NCI-H1105 treated with DMSO at 0.1 percent for 48 hours (cell line): ENCODE data around the gene PRPF31.
"Not testable (repeated sequence)": the region's sequence is repeated elsewhere in the genome, so short reads cannot be mapped to it uniquely, and the experiment has no call there.

Experiments
- DNase-seq: peaks from one replicate; lab custom pipeline; 2025; lab: John Stamatoyannopoulos, UW

The PRPF31 gene, protein sequence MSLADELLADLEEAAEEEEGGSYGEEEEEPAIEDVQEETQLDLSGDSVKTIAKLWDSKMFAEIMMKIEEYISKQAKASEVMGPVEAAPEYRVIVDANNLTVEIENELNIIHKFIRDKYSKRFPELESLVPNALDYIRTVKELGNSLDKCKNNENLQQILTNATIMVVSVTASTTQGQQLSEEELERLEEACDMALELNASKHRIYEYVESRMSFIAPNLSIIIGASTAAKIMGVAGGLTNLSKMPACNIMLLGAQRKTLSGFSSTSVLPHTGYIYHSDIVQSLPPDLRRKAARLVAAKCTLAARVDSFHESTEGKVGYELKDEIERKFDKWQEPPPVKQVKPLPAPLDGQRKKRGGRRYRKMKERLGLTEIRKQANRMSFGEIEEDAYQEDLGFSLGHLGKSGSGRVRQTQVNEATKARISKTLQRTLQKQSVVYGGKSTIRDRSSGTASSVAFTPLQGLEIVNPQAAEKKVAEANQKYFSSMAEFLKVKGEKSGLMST

DNA sequence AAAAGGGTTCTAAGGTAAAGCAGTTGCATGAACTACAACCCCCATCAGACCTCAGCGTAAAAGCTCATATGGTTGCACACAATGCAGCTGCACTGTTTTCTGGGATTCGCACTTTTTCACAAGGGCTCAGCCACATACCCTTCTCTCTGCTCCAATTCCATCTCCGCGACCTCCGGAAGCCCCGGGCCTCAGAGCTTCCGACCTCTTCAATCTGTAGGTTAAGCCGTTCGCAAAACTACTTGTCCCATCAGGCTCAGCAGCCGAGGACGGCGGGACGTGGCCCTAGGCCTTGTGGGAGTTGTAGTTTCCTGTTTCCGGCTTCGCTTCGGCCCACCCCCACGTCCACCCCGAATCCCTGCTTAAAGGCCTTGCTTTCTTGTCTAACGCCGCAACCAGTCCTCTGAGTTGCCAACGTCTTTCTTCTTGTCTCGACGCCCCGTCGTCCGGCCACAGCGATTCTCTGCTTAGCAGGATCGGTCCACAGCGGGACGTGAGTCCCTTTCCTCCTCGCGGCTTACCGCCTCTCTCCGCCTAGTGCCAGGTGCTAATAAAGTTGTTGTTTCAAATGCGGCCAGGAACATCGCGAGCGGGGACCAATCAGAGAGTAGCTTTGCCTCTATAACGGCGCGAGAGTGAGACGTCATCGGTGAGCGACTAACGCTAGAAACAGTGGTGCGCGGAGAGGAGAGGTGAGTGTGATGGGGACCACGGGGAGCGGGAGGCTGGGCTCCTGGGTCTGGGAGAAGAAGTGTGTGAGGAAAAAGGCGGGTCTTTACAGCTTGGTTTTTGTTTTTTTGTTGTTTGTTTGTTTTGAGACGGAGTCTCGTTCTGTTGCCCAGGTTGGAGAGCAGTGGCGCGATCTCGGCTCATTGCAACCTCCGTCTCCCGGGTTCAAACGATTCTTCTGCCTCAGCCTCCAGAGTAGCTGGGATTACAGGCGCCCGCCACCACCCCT is at the start of gene PRPF31, which contains the start of gene TFPT:
Gene PRPF31 (plus strand): TSS at position 646 of the 955 bp plus-strand sequence. CDS start 2,525 bp downstream, outside the sequence.
Gene TFPT (minus strand): TSS at position 549 of the 955 bp plus-strand sequence. CDS start 388 bp downstream, at position 161.
- peak; percentile 98 for DNase-seq

DNA sequence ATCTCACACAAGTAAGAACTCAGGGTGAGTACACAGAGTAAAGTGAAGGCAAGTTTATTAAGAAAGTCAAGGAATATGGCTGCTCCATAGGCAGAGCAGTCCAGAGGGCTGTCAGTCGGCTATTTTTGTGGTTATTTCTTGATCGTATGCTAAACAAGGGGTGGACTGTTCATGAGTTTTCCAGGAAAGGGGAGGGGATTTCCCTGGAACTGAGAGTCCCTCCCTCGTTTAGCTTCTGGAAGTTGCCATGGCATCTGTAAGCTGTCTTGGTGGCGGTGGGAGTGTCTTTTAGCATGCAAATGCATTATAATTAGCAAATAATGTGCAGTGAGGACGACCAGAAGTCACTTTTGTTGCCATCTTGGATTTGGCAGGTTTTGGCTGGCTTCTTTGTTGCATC is 46.1 kb upstream of the PRPF31 start:
- DNase-seq: no peak

DNA sequence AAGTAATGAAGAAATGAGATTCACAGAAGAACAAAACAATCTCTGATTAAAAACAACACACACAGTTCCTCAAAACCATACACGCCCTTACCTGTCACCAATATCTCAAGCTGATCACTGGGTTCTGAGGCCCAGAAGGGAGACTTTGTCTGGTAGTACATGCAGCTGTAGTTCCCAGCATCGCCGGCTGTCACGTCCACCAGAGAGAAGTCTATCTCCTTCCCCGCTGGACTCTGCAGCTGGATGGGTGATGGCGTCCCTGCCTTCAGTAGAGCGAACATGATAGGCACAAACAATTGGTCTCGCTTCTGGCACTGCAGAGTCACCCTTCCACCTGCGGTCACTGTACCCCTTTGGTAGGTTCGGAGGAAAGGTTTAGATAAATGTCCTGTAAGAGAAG is 41.7 kb upstream of the PRPF31 start:
- DNase-seq: no peak

DNA sequence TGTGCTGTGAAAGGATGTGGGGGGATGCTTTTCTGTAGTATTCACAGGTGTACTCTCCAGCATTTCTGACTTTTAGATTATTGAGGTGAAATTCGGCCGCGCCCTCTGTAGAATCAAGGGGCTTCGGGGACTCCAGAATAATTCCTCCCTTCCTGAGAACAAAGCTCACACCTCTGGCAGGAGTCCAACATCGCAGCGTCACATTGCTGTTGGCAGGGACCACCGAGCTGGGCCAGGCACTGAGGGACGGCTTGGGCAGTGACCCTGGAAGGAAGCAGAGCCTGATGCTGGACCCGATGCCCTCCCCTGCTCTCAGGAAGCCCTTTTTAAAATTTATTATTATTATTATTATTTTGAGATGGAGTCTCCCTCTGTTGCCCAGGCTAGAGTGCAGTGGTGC is 40.7 kb upstream of the PRPF31 start:
- DNase-seq: no peak

DNA sequence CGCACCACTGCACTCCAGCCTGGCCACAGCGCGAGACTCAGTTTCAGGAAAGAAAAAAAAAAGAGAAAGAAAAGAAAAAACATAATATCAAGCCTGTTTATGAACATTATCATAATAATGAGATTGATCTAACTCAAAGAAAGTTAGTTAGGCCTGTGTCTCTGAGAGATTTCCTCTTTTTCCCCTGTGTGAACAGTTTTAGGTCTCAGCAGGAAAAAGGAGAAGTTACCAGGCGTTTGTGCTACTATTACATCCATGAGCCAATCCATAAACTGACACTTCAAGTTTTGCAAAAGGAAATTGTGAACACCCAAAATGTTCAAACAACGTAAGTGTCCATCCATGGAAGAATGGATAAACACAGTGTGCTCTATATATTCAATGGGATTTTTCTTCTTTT is 38.2 kb upstream of the PRPF31 start:
- no peak for DNase-seq

DNA sequence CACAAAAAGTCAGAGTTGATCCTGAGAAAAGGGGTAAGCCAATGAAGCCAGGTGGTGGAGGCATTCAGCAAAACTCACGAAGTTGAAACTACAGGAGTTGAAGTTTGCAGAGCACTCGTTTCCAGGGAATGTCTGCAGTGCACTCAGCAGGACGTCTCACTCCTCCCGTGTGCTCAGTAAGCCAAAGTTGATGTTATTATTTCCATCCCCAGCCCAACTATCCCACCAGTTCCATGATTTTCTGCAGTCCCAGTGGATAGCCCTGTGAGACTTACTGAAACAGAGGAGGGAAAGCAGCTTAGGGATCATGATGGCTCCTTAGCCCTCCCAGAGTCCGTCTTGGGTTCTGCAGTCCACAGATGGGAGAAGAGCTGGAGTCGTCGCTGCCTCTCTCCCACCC is 34.5 kb upstream of the PRPF31 start, which contains the start of gene TARM1:
Gene TARM1 (minus strand): TSS at position 334 of the 400 bp plus-strand sequence. CDS start 25 bp downstream, at position 309.
- no peak for DNase-seq

DNA sequence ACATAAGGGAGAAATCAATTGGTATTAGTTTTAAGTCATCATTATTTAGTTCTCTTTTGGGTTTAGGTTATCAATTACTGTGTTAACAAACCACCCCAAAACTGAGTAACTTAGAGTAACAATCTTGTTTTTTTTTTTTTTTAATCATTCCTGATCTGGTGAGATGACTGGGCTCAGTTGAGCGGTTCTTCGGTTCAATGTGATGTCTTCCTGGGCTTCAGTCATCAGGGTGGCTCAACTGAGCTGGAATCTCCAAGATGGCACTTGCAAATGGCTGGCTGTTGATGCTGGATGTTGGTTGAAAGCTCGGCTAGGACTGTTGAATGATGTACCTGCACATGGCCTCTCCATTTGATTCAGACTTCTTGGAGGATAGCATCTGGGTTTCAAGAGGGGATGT is 31.1 kb upstream of the PRPF31 start:
- no peak for DNase-seq

DNA sequence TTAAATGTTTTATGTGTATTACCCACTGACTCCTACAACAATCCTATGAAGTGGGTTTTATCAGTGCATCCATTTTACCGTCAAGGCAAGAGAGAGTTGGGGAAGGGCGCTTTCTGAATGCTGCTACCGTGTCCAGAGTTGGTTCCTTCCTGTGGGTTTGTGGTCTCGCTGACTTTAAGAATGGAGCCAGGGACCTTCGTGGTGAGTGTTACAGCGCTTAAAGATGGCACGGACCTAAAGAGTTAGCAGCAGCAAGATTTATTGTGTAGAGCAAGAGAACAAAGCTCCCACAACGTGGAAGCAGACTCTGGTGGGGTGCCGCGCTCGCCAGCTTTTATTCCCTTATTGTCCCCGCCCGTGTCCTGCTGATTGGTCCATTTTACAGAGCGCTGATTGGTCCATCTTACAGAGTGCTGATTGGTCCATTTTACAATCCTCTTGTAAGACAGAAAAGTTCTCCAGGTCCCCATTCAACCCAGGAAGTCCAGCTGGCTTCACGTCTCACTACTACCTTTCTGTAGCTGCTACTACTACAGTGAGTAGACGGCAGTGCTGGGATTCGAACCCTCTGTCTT is 21.0 kb upstream of the PRPF31 start:
- DNase-seq: no peak

DNA sequence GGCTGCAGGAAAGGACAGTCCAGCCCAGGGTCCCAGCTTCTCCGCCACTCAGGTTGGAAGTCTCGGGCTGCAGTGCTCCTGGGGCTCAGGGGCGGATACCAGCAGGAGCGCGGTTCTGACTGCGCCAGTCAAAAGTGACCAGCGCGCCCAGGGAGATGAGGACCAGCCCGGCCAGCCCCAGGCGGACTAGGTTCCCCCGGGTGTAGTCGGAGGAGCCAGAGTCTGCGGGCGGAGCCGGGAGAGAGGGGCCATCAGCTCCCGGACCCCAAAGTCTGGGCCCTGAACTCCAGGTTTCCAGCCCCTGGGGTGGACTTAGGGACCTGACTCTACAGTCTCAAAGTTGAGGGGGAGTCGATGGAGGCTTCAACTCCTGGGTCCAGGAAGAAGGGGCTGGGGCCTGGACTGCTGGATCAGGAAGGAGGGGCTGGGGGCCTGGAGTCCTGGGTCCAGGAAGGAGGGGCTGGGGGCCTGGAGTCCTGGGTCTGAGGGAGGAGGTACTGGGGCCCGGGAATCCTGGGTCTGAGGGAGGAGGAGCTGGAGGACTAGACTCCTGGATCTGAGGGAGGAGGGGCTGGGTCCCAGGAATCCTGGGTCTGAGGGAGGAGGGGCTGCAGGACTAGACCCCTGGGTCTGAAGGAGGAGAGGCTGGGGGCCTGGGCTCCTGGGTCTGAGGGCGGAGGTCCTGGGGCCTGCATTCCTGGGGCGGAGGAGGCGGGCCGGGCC is 20.3 kb upstream of the PRPF31 start:
- no peak for DNase-seq

DNA sequence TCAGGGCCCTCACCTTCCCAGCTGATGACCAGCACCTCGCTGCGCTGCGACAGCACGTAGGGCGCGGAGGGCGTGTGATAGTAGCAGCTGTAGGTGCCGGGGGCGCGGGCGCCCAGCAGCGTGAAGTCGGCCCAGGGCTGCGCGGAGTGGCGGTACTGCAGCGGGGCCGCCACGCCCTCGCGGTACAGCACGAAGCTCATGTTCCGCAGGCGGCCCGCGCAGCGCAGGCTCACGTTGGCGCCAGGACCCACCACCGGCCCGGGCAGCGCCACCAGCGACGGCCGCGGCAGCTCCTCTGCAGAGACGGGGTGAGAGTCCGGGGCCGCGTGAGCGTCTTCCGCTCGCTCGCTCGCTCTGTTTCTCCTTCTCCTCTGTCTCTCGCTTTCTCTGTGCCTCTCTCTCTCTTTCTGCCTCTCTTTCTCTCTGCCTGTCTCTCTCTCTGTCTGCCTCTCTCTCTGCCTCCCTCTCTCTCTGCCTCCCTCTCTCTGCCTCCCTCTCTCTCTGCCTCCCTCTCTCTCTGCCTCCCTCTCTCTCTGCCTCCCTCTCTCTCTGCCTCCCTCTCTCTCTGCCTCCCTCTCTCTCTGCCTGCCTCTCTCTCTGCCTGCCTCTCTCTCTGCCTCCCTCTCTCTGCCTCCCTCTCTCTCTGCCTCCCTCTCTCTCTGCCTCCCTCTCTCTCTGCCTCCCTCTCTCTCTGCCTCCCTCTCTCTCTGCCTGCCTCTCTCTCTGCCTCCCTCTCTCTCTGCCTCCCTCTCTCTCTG is 19.5 kb upstream of the PRPF31 start:
- DNase-seq: peak; percentile 25

DNA sequence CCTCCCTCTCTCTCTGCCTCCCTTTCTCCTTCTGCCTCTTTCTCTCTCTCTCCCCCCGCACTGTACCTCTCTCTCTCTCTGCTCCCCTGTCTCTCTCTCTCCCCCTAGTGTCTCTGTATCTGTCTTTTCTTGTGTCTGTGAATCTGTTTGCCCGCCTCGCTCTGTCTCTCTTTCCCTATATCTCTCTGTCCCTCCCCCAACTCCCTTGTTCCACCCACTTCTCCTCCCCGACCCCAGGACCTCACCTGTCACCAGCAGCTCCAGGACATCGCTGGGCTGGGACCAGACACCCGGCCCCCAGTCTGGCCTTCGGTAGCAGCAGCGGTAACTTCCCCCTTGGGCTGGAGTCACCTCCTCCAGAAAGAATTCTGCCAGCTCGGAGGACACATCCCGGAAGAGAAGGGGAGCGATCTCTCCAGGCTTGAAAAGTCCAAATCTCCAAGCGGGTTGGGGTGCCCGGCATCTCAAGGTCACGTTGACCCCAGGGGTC is 18.9 kb upstream of the PRPF31 start:
- no peak for DNase-seq

DNA sequence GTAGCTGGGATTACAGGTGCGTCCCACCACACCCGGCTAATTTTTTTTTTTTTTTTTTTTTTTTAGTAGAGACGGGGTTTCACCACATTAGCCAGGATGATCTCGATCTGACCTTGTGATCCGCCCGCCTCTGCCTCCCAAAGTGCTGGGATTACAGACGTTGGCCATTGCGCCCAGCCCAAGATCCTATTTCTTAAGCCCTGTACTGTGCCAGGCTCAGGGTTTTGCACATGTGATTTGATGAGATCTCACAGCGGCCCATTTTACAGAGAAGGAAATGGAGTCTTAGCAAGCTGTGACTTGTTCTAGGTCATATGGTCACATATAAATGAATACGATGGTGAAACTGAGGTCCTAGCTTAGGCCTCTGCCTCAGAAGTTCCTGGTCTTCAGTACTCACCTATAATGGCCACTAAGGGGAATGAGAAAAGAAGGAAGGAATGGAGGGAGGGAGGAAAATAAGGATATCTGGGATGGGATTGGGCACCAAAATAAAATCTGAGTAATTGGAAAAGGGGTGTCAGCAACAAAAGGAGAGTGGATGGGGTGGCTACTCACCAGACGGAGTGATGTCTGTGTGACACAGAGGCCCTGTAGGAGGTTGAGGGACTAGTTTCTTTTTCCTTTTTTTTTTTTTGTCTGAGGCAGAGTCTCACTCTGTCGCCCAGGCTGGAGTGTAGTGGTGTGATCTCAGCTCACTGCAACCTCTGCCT is 16.2 kb upstream of the PRPF31 start:
- no peak for DNase-seq

DNA sequence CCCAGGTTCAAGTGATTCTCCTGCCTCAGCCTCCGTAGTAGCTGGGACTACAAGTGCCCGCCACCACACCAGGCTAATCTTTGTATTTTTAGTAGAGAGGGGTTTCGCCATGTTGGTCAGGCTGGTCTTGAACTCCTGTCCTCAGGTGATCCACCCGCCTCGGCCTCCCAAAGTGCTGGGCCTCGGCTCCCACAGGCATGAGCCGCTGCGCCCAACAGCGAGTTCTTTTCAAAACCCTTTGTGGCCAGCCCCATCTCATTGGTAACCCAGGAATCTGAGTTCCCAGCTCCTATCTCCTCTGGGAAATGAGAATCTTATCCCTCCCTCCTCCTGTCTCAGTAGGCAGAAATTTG is 15.7 kb upstream of the PRPF31 start:
- DNase-seq: not testable (repeated sequence)

DNA sequence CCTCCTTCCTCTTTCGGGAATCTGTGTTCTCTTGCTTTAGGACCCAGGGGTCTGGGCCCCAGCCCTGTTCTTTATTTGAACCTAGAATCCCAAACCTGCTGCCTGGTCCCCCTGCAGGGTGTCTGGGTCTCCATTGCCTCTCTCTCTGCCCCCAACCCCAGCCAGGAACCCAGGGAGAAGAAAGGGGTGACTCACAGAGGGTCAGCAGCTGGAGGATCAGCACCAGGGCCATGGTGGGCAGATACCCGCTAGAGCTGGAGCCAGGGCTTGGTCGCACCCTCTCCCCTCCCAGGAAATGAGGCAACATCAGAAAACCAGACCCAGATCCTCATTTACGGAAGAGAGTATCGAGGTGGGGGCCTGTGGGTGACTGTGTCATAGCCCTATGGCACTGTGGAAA is 15.0 kb upstream of the PRPF31 start, which contains the start of gene OSCAR:
Gene OSCAR (minus strand): TSS at position 243 of the 400 bp plus-strand sequence. CDS start 11 bp downstream, at position 232.
- DNase-seq: no peak

DNA sequence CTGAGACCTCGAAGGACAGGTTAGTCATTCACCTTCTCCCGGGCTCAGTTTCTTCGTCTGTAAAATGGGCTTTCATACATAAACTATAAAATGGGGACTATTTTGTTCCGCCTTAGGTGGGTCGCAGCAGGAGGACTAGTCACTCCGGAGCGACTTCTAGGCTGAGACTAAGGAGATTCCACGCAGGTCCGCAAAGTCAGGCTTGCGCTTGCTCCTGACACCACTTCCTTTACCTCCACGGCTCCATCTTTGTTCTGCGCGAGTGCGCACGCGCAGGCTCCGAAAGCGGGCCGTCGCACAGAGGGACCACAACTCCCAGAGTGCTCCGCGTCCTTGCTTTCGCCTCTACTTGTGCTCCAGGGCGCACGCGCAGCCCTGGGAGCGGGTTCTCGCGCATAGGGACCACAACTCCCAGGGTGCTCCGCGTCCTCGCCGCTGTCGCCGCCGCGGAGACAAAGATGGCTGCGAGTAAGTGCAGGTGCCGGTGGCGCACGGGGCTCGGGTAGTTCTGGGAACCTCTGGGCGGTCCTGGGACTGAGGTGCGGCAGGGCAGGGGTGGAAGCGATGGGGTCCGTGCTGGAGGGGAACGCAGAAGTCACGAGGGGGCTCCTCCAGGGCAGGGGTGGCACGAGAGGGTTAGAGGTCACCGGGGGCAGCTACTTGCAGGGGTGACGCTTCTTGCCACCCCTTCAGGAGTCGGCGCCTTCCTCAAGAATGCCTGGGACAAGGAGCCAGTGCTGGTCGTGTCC is 13.0 kb upstream of the PRPF31 start, which contains the start of gene NDUFA3:
Gene NDUFA3 (plus strand): TSS at position 435 of the 749 bp plus-strand sequence. CDS start 24 bp downstream, at position 459.
- peak; percentile 98 for DNase-seq

DNA sequence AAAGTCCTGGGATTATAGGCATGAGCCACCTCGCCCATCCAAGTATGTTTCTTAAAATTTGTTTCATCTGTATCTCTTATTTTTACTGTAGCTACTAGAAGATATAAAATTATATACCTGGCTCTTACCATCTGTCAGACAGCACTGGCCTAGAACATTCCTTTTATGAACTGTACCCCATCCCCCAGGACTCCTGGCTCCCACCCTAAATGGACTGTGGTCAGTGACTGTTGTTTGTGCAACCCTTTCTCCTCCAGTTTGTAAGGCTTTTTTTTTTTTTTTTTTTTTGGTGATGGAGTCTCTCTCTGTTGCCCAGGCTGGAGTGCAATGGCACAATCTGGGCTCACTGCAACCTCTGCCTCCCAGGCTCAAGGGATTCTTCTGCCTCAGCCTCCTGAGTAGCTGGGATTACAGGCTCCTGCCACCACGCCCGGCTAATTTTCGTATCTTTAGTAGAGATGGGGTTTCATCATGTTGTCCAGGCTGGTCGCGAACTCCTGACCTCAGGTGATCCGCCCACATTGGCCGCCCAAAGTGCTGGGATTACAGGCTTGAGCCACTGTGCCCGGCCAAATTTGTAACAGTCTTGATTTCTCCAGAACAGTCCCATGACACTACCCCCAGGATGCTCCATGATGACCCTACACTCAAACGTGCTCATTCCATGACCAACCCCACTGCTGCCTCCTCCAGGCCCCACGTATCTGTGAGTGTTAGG is 10.4 kb upstream of the PRPF31 start:
- DNase-seq: no peak

DNA sequence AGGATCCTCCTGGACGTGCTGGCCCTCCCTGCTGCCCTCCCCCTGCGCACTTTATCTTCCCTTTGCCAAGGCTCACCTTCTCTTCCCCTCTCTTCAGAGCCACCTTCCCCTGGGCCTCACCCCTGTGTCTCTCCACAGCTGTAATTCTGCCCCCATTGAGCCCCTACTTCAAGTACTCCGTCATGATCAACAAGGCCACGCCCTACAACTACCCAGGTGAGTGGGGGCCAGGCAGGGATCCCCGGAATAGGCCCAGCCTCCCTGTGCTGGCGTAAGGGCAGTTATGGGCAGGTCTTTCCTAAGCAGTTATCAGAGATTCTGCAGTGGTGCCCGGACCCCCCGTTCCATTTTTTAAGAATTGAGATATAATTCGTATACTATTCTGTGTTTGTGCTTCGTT is 9.8 kb upstream of the PRPF31 start:
- DNase-seq: no peak

DNA sequence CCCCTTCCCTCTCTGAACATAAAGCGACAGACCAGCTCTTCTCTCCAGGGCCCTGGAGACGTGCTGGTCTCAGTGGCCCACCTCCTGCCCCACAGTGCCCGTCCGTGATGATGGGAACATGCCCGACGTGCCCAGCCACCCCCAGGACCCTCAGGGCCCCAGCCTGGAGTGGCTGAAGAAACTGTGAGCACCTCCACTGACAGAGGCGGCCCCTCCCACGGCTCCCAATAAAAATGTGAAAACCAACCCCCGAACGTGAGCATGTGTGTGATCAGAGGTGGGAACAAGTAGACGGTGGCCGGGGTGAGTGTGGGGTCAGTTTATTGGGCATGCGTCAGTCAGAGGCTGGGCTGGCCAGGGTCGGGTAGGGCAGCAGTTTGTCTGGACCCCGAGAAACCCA is 8.8 kb upstream of the PRPF31 start:
- DNase-seq: no peak
